ENCODE results near the gene R3HCC1L.

- TF ChIP-seq CTCF (IDR thresholded peaks at IDR 0.05; ENCODE audit: low read depth, low read length) (no peak), MAX (IDR thresholded peaks at IDR 0.05; ENCODE audit: low read depth, low read length) (no peak)
Observed at GRCh38 chr10:98195120-98195519, 60.7 kb downstream of the R3HCC1L start.

Measured in NB4 (cell line).